H1 (cell line): ENCODE data around the gene TBC1D10A. TPM values are rescaled to one million over a fixed set of nuclear protein-coding genes. Genes with fewer than 3 reads are reported as not detected.

Experiments used
- CTCF ChIA-PET: fragments of 300-600 bp; sonication (Branson Sonifier 250); formaldehyde crosslinking; loops from one replicate; lab custom pipeline; 2021; ENCODE audit not compliant: partially characterized antibody; lab: Charles Lee
- POLR2A ChIA-PET: fragments of 300-600 bp; sonication (Branson Sonifier 250); formaldehyde crosslinking; loops from one replicate; lab custom pipeline; 2021; ENCODE audit warnings: inconsistent platforms; ENCODE audit not compliant: partially characterized antibody; lab: Charles Lee
- DNase-seq, 2 experiments: peaks; one replicate each; pipeline versions ENCODE4 v3.0.0 to v3.0.0-alpha.2; 2010 to 2022; ENCODE audit warnings: low spot score in 2 of 2, low read depth in 1 of 2, mixed read lengths in 1 of 2
- FAIRE-seq: peaks from 2 replicates; lab custom pipeline; 2011; peaks lifted over from hg19 to GRCh38; lab: Jason Lieb, UNC
- H2AFZ ChIP-seq: 2 replicates; pipeline ENCODE4 v1.8.1; 2012; ENCODE audit warnings: low read length, inconsistent platforms
- H2AK5ac ChIP-seq: 2 replicates; pipeline ENCODE4 v1.6.1; 2013; ENCODE audit warnings: low read depth, low read length
- H2BK120ac ChIP-seq: replicated peaks from 2 replicates; pipeline ENCODE3; 2013; ENCODE audit warnings: low read depth, low read length, inconsistent platforms
- H2BK12ac ChIP-seq: 2 replicates; pipeline ENCODE4 v1.6.1; 2013; ENCODE audit warnings: low read depth, low read length
- H2BK15ac ChIP-seq: 2 replicates; pipeline ENCODE4 v1.6.1; 2013; ENCODE audit warnings: low read length
- H2BK20ac ChIP-seq: 2 replicates; pipeline ENCODE4 v1.6.1; 2013; ENCODE audit warnings: low read length
- H2BK5ac ChIP-seq: 2 replicates; pipeline ENCODE4 v1.6.1; 2013; ENCODE audit warnings: low read depth, low read length
- H3K14ac ChIP-seq: 2 replicates; pipeline ENCODE4 v1.6.1; 2013; ENCODE audit warnings: inconsistent platforms; ENCODE audit not compliant: insufficient read length
- H3K18ac ChIP-seq: 2 replicates; pipeline ENCODE4 v1.6.1; 2013; ENCODE audit warnings: low read length; ENCODE audit errors: extremely low read depth
- H3K23ac ChIP-seq: 2 replicates; pipeline ENCODE4 v1.6.1; 2013; ENCODE audit warnings: inconsistent platforms; ENCODE audit not compliant: insufficient read length
- H3K23me2 ChIP-seq: 2 replicates; pipeline ENCODE4 v1.6.1; 2013; ENCODE audit warnings: low read depth, low read length
- H3K27ac ChIP-seq: 2 replicates; pipeline ENCODE4 v1.6.1; 2011; ENCODE audit warnings: low read depth, low read length, inconsistent platforms
- H3K27me3 ChIP-seq, 4 experiments: replicated peaks in 1 of 4; 1 replicate in 1 of 4; 2 replicates in 3 of 4; pipeline versions ENCODE4 v1.6.1 to v1.8.1; 2011 to 2013; ENCODE audit warnings: low read length in 3 of 4, mild to moderate bottlenecking in 3 of 4, inconsistent platforms in 2 of 4, mixed read lengths in 2 of 4, moderate library complexity in 1 of 4; ENCODE audit not compliant: control insufficient read depth in 3 of 4, insufficient read depth in 3 of 4; ENCODE audit errors: extremely low read depth in 1 of 4
- H3K36me3 ChIP-seq, 4 experiments: 2 replicates each; pipeline versions ENCODE4 v1.6.1 to v1.8.1; 2011 to 2013; ENCODE audit warnings: mild to moderate bottlenecking in 4 of 4, low read length in 3 of 4, moderate library complexity in 2 of 4, control low read depth in 1 of 4, inconsistent platforms in 1 of 4; ENCODE audit not compliant: insufficient read depth in 4 of 4, control insufficient read depth in 2 of 4
- H3K4ac ChIP-seq: replicated peaks from 2 replicates; pipeline ENCODE3; 2013; ENCODE audit warnings: low read length, low read depth, mixed read lengths, inconsistent platforms; ENCODE audit not compliant: insufficient read length
- H3K4me1 ChIP-seq, 4 experiments: replicated peaks in 1 of 4; 1 replicate in 1 of 4; 2 replicates in 3 of 4; pipeline versions ENCODE4 v1.6.1 to v1.8.1; 2011 to 2013; ENCODE audit warnings: low read length in 3 of 4, inconsistent platforms in 2 of 4, mixed read lengths in 1 of 4; ENCODE audit not compliant: insufficient read depth in 4 of 4, control insufficient read depth in 3 of 4
- H3K4me2 ChIP-seq, 2 experiments: 2 replicates each; pipeline versions ENCODE4 v1.6.1 to v1.8.1; 2011 to 2013; ENCODE audit warnings: low read depth in 2 of 2, low read length in 2 of 2, control low read depth in 1 of 2, inconsistent platforms in 1 of 2, mild to moderate bottlenecking in 1 of 2; ENCODE audit not compliant: insufficient read depth in 1 of 2
- H3K4me3 ChIP-seq, 4 experiments: fragments of 200-600, 300-600 bp in 1 of 4; sonication (generic), shearing (Covaris generic), sonication (Bioruptor Twin) in 1 of 4; 2 replicates each; pipeline versions ENCODE4 v1.5.1 to v1.8.1; 2011 to 2016; ENCODE audit warnings: low read length in 4 of 4, low read depth in 3 of 4, control low read depth in 2 of 4, inconsistent platforms in 2 of 4, mild to moderate bottlenecking in 2 of 4, mixed read lengths in 1 of 4, moderate library complexity in 1 of 4; ENCODE audit not compliant: insufficient read depth in 2 of 4; ENCODE audit errors: extremely low read depth in 1 of 4
- H3K56ac ChIP-seq: replicated peaks from 2 replicates; pipeline ENCODE3; 2013; ENCODE audit warnings: low read depth, mild to moderate bottlenecking, mixed read lengths, low read length, inconsistent platforms; ENCODE audit not compliant: insufficient read length
- H3K79me1 ChIP-seq: 2 replicates; pipeline ENCODE4 v1.6.1; 2013; ENCODE audit warnings: low read depth, low read length, control low read depth
- H3K79me2 ChIP-seq, 2 experiments: 2 replicates each; pipeline versions ENCODE4 v1.6.1 to v1.8.1; 2012 to 2013; ENCODE audit warnings: low read length in 2 of 2, mild to moderate bottlenecking in 2 of 2, inconsistent platforms in 1 of 2; ENCODE audit not compliant: insufficient read depth in 2 of 2, control insufficient read depth in 1 of 2
- H3K9ac ChIP-seq, 4 experiments: replicated peaks in 1 of 4; 1 replicate in 1 of 4; 2 replicates in 3 of 4; pipeline versions ENCODE4 v1.6.1 to v1.8.1; 2011 to 2013; ENCODE audit warnings: low read depth in 3 of 4, low read length in 3 of 4, control low read depth in 2 of 4, mild to moderate bottlenecking in 2 of 4, moderate library complexity in 2 of 4, inconsistent platforms in 1 of 4; ENCODE audit errors: extremely low read depth in 1 of 4
- H3K9me3 ChIP-seq, 2 experiments: 2 replicates each; pipeline versions ENCODE4 v1.6.1 to v1.8.1; 2012 to 2013; ENCODE audit warnings: mild to moderate bottlenecking in 2 of 2, moderate library complexity in 2 of 2, control low read depth in 1 of 2, inconsistent platforms in 1 of 2, low read depth in 1 of 2, low read length in 1 of 2, mixed read lengths in 1 of 2; ENCODE audit not compliant: insufficient read depth in 2 of 2
- H4K20me1 ChIP-seq, 2 experiments: replicated peaks in 1 of 2; 2 replicates each; pipeline versions ENCODE3 to v1.8.1; 2011 to 2013; ENCODE audit warnings: inconsistent platforms in 2 of 2, low read length in 2 of 2, mild to moderate bottlenecking in 1 of 2; ENCODE audit not compliant: insufficient read depth in 2 of 2, control insufficient read depth in 1 of 2
- H4K5ac ChIP-seq: 2 replicates; pipeline ENCODE4 v1.6.1; 2013; ENCODE audit warnings: low read length, low read depth, mixed read lengths, inconsistent platforms; ENCODE audit not compliant: insufficient read length
- H4K8ac ChIP-seq: 2 replicates; pipeline ENCODE4 v1.8.0; 2013; ENCODE audit warnings: mild to moderate bottlenecking, moderate library complexity, low read length, inconsistent platforms; ENCODE audit not compliant: insufficient read depth; ENCODE audit errors: extremely low read depth
- H4K91ac ChIP-seq: replicated peaks from 2 replicates; pipeline ENCODE3; 2013; ENCODE audit warnings: low read length, mixed read lengths, inconsistent platforms; ENCODE audit not compliant: insufficient read length
- CHD2 ChIP-seq: IDR thresholded peaks from 2 replicates; pipeline ENCODE4 v1.6.1; 2012; ENCODE audit warnings: low read length, improper control_type of control experiment
- CREB1 ChIP-seq: IDR thresholded peaks from 2 replicates; pipeline ENCODE4 v1.6.1; 2012; ENCODE audit warnings: inconsistent platforms
- HDAC2 ChIP-seq, 2 experiments: fragments of 300-600 bp in 1 of 2; sonication (generic) in 1 of 2; IDR thresholded peaks; 2 replicates each; pipeline ENCODE4 v1.6.1; 2011 to 2012; ENCODE audit warnings: low read depth in 2 of 2, low read length in 2 of 2, mild to moderate bottlenecking in 2 of 2, moderate library complexity in 2 of 2, borderline replicate concordance in 1 of 2, inconsistent platforms in 1 of 2
- KDM4A ChIP-seq: IDR thresholded peaks from one replicate; pipeline ENCODE4 v1.7.1; 2012; ENCODE audit warnings: low read depth, mild to moderate bottlenecking, moderate library complexity, low read length, inconsistent platforms; ENCODE audit not compliant: severe bottlenecking
- MAFK ChIP-seq: IDR thresholded peaks from 2 replicates; pipeline ENCODE4 v1.6.1; 2012; ENCODE audit warnings: low read depth, mild to moderate bottlenecking, improper control_type of control experiment, low read length
- NRF1 ChIP-seq: IDR thresholded peaks from 2 replicates; pipeline ENCODE4 v1.6.1; 2011; ENCODE audit warnings: mild to moderate bottlenecking, low read depth, low read length, improper control_type of control experiment
- RNF2 ChIP-seq: fragments of 200-900, 300-1000 bp; sonication (generic); IDR thresholded peaks from 2 replicates; pipeline ENCODE4 v1.7.1; 2016; ENCODE audit warnings: borderline replicate concordance, low read depth, mild to moderate bottlenecking, antibody characterized with exemption, low read length; ENCODE audit not compliant: poor library complexity, severe bottlenecking; ENCODE audit errors: missing control alignments
- SAP30 ChIP-seq: fragments of 300-600 bp; sonication (generic); IDR thresholded peaks from 2 replicates; pipeline ENCODE4 v1.7.1; 2012; ENCODE audit warnings: low read length, moderate library complexity, mild to moderate bottlenecking, inconsistent platforms; ENCODE audit not compliant: insufficient read depth, insufficient replicate concordance
- SIRT6 ChIP-seq: IDR thresholded peaks from one replicate; pipeline ENCODE4 v1.7.1; 2012; ENCODE audit warnings: low read length, inconsistent platforms
- SP1 ChIP-seq: IDR thresholded peaks from 2 replicates; pipeline ENCODE4 v1.6.1; 2011; ENCODE audit warnings: low read depth, low read length
- SP4 ChIP-seq: IDR thresholded peaks from 2 replicates; pipeline ENCODE4 v1.6.1; 2012; ENCODE audit warnings: low read length, inconsistent platforms
- TAF1 ChIP-seq: IDR thresholded peaks from 2 replicates; pipeline ENCODE4 v1.6.1; 2011; ENCODE audit warnings: mild to moderate bottlenecking, low read depth, low read length
- YY1 ChIP-seq: IDR thresholded peaks from 2 replicates; pipeline ENCODE4 v1.6.1; 2011; ENCODE audit warnings: low read depth, mild to moderate bottlenecking, low read length
- WGBS, 2 experiments: shearing (Covaris generic) in 1 of 2; methylation state at CpG; one replicate each; pipeline versions ENCODE4 v1.1.6 to v1.1.7; 2013 to 2015; ENCODE audit warnings: low lambda C conversion rate in 2 of 2, mixed read lengths in 2 of 2, inconsistent platforms in 1 of 2, low coverage in 1 of 2, missing lambda C conversion rate in 1 of 2; ENCODE audit not compliant: insufficient replicate concordance in 2 of 2, insufficient coverage in 1 of 2, insufficient read length in 1 of 2; ENCODE audit errors: extremely low coverage in 1 of 2, missing lambda C conversion rate in 1 of 2; 5-methylcytosine and 5-hydroxymethylcytosine counted together
- polyA plus RNA-seq, 7 experiments: library from polyadenylated mRNA; depleted of rRNA in 3 of 7; stranded (reverse) in 5 of 7; unstranded in 2 of 7; fragments of >200 nt in 5 of 7; fragments of 200-250 nt in 2 of 7; gene quantifications; 1 replicate in 5 of 7; 2 replicates in 1 of 7; 4 replicates in 1 of 7; pipeline versions ENCODE4 v1.2.1 to v1.2.3, GENCODE V29; 2011 to 2013; ENCODE audit warnings: missing spikeins in 2 of 7, mixed read lengths in 2 of 7
- total RNA-seq: library from RNA; stranded (reverse); fragmentation: NEBNext Ultra II Directional; extraction: Animal tissue kit (Norgen Biotek cat#: 25700); gene quantifications from 2 replicates; pipeline ENCODE4 v1.2.1, GENCODE V29; 2021
- TF ChIP-seq, protein P1 (sequence below): IDR thresholded peaks from 2 replicates; pipeline ENCODE4 v1.6.1; 2011; ENCODE audit warnings: low read length, improper control_type of control experiment

TBC1D10A gene
- total and polyA plus RNA-seq, 2 of the 8 experiments (the other 6 are each of a cell fraction or from before 2014, with no cell fraction given) = 5.4 to 7.0 TPM

DNA sequence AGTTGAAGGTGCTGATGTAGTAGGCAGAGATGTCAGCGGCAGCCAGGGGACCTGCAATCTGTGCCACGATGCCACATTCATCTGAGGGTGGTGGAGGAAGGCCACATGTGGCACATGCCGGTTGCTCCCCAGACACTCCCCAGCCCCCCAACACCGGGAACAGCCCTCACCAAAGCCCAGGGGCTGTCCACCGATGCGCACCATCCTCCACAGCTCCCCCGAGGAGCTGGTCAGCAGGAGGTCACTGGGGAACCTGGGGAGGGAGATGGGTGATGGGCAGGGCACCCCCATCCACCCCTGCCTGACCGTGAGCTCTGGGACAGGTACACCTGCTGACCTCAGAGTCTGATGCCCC lies 40.9 kb downstream of the TBC1D10A start:
- Histone ChIP-seq H2BK12ac (no peak overlapping the region), H3K23me2 (peaks cover 12% of the 10 kb centered on the region; the same call in 1 of the 2 replicates), H3K27me3 (no peaks in the 10 kb centered on the region), H3K23ac (no peak overlapping the region), H3K4me2 (no peak overlapping the region), H3K79me1 (no peaks in the 10 kb centered on the region), H3K14ac (no peak overlapping the region), H3K56ac (no peak overlapping the region), H2BK120ac (no peak overlapping the region), H2AK5ac (no peak overlapping the region), H3K18ac (no peak overlapping the region), H3K4me3 (no peak overlapping the region), H3K27ac (no peak overlapping the region), H4K91ac (no peak overlapping the region), H3K9me3 (no peaks in the 10 kb centered on the region), H3K4me1 (peaks cover 0 to 19% (median 13%) of the 10 kb centered on the region in 4 experiments; a peak in 6 of 7 replicates), H2BK5ac (no peak overlapping the region), H2BK20ac (no peak overlapping the region), H3K79me2 (no peaks in the 10 kb centered on the region), H4K8ac (no peak overlapping the region; the same call in 1 of the 2 replicates), H4K5ac (no peak overlapping the region), H3K4ac (no peak overlapping the region), H2AFZ (no peak overlapping the region), H3K36me3 (no peaks in the 10 kb centered on the region), H4K20me1 (peaks cover 0 to 4% of the 10 kb centered on the region in 2 experiments), H2BK15ac (no peak overlapping the region), H3K9ac (no peak overlapping the region)
- FAIRE-seq = no peak
- no peak for DNase-seq
- POLR2A ChIA-PET = no interaction called here
- CTCF ChIA-PET = interaction anchor here (0.6 to 9.1 kb wide), 16 partner anchors 8 to 178 kb away, joined by 3 to 203 read pairs (median 4); partner anchors contain the start of gene TBC1D10A
- 93% methylated on average over 6 of the region's 8 CpGs; no CpG with 5 or more reads in 1 of the 2 experiments for WGBS, 2 experiments
- TF ChIP-seq YY1 (no peak), NRF1 (no peak), TAF1 (no peak), SP4 (no peak), RNF2 (no peak), SAP30 (no peak), CHD2 (no peak), MAFK (no peak), KDM4A (no peak), HDAC2 (IDR thresholded peaks at IDR 0.05; ENCODE audit: borderline replicate concordance in 1 of 2, low read depth in 2 of 2, low read length in 2 of 2) (no peak), SIRT6 (no peak), CREB1 (no peak), SP1 (no peak)
- TF ChIP-seq, protein P1, sequence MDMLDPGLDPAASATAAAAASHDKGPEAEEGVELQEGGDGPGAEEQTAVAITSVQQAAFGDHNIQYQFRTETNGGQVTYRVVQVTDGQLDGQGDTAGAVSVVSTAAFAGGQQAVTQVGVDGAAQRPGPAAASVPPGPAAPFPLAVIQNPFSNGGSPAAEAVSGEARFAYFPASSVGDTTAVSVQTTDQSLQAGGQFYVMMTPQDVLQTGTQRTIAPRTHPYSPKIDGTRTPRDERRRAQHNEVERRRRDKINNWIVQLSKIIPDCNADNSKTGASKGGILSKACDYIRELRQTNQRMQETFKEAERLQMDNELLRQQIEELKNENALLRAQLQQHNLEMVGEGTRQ = no peak
